HG02970 (cell line): ENCODE measurements around the gene IGLL5.
"Not testable (repeated sequence)": the region's sequence is repeated elsewhere in the genome, so short reads cannot be mapped to it uniquely, and the experiment has no call there.

Source experiments
- ATAC-seq: cut with Tn5 transposase; IDR thresholded peaks from one replicate; pipeline ENCODE4 v1.9.1; 2021; ENCODE audit warnings: mild to moderate bottlenecking, moderate library complexity, moderate number of reproducible peaks; ENCODE audit not compliant: unreplicated experiment, low FRiP score

The IGLL5 gene

GRCh38 chr22:22897947-22898346 is 10.3 kb downstream of the IGLL5 start:
- ATAC-seq, result no peak

GRCh38 chr22:22898411-22898950 is 10.9 kb downstream of the IGLL5 start:
- not testable (repeated sequence) for ATAC-seq

GRCh38 chr22:22899342-22900080 is 11.9 kb downstream of the IGLL5 start:
- ATAC-seq, result not testable (repeated sequence)

- not testable (repeated sequence) for ATAC-seq
Measured at GRCh38 chr22:22900527-22901205, 13.1 kb downstream of the IGLL5 start.

- ATAC-seq, result no peak
Measured at GRCh38 chr22:22901578-22902218, 14.1 kb downstream of the IGLL5 start.

GRCh38 chr22:22902247-22903001 is 14.8 kb downstream of the IGLL5 start:
- no peak for ATAC-seq

- ATAC-seq, result no peak
Measured at GRCh38 chr22:22903355-22903777, 15.8 kb downstream of the IGLL5 start.

GRCh38 chr22:22903781-22904192 is 16.2 kb downstream of the IGLL5 start:
- not testable (repeated sequence) for ATAC-seq

GRCh38 chr22:22904736-22905135 is 17.1 kb downstream of the IGLL5 start:
- not testable (repeated sequence) for ATAC-seq

GRCh38 chr22:22906391-22906790 is 18.8 kb downstream of the IGLL5 start:
- ATAC-seq, result not testable (repeated sequence)

GRCh38 chr22:22906907-22907550 is 19.4 kb downstream of the IGLL5 start:
- no peak for ATAC-seq

- no peak for ATAC-seq
Measured at GRCh38 chr22:22907551-22908494, 20.2 kb downstream of the IGLL5 start.

GRCh38 chr22:22908495-22908861 is 20.9 kb downstream of the IGLL5 start:
- ATAC-seq, result no peak

GRCh38 chr22:22908941-22909604 is 21.5 kb downstream of the IGLL5 start:
- no peak for ATAC-seq

- no peak for ATAC-seq
Measured at GRCh38 chr22:22909605-22910271, 22.1 kb downstream of the IGLL5 start.

GRCh38 chr22:22910272-22911240 is 22.9 kb downstream of the IGLL5 start:
- ATAC-seq, result no peak
